Stimulated activated CD4-positive, alpha-beta T cell treated with anti-CD3 and anti-CD28 coated beads, TNF-alpha, amount 100 ng/mL, for 48 hours (primary cell): ENCODE data around the gene PBX1.

Experiments used
- DNase-seq, 3 donors: peaks; one replicate each; pipeline ENCODE4 v3.0.0-alpha.2; 2020; ENCODE audit warnings: low read depth in 3 of 3

The PBX1 gene

DNA sequence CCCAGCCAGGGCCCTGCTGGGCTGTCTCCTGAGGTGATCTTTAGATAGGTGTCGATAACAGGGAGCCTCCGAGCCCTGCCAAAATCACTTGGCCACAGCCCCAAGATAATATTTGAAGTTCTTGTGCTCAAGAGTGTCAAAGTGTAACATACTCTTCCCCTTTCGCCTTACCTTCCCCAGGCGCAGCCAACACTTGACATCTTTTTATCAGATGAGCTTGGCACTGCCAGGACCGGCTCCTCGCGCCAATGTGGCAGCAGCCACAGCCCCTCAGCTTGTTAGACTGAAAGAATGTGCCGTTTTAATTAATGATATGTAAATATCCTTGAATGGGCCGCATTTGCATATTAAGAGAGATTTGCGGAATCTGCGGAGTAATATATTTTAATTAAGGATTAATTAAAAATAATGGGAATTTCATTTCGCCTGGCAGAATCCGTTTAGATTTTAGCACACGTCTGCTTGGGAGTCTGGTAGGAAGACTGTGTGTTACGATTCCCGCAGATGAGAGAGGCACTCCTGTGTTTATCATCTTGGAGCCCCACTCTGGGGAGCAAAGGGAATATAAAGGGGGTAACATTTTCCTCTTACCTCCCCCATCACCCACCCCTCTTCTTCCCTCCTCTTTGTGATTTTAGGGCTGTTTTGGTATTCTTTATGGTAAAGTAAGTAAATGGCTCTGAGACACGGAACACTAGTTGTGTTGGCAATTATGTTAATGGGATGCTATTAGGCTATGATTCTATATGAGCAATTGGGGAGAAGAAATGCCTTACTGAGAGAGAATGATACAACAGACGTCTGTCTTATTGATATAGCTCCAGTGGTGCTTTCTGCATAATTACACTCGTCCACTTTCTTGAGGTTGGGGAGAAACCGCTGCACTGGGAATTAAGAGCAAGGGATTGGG is 109.8 kb downstream of the PBX1 start:
- DNase-seq = no peak

DNA sequence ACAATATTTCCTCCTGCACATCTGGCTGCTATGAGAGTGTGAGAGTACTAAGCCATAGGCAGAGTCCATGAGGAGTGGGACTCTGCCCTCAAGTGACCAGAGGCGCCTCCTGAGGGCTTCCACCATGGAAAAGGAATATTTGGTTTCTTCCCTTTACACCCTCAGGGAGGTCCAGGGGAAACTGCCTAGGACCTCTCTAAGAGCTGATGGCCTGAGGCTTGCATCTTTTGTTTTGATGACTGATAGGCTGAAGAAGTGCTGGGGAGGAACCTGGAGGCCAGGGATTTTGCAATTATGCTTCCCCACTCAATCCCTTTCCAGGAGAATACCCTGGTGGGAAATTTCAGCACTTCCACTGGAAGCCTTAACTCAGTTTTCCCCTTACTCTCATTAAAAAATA is 111.0 kb downstream of the PBX1 start:
- DNase-seq = no peak

DNA sequence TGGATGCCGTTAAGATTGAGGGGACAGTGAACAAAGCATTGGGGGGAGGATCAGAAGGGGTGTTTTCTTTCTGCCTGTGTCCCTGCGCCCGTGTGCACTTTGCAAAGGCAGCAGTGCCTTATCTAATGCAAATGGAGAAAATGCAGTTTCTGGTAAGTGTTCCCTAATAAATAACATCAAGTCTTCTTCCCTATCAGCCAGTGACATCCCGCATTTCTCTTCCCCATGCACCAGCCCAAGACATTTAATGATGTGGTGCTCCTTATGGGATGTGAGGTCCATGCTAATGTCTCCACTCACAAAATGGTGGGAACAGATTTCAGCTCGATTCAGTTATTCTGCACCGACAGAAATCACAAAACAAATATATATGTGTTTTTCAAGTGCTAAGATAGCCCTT is 111.8 kb downstream of the PBX1 start:
- no peak for DNase-seq

DNA sequence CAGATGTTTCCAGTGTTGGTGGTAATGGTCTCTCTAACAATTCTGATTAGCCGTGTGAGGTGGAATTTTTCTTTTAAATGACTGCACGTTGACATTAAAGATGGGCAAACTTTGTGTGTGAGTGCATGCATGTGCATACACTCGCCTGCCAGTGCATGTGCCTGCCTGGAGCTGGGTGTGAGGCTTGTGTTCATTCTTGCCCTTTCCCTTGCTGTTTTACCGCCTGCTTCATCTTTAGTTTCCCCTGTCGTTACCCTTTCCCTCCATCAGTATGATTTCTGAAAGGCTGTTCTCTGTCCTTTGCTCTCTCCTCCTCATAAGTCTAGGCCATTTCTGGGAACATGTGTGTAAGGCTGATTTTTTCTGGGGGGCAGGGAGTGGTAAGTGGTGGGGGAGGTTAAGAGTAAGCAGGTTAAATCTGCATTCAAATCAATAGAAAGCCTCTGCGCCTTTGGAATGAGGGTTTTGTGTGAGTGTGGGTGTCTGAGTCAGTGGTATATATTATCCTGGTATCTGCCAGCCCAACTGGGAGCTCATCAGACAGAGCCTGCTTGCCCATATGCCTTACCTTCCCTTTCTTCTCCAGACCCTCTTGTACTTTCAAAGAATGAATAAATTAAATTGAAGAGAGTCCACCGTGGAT is 112.5 kb downstream of the PBX1 start:
- no peak for DNase-seq

DNA sequence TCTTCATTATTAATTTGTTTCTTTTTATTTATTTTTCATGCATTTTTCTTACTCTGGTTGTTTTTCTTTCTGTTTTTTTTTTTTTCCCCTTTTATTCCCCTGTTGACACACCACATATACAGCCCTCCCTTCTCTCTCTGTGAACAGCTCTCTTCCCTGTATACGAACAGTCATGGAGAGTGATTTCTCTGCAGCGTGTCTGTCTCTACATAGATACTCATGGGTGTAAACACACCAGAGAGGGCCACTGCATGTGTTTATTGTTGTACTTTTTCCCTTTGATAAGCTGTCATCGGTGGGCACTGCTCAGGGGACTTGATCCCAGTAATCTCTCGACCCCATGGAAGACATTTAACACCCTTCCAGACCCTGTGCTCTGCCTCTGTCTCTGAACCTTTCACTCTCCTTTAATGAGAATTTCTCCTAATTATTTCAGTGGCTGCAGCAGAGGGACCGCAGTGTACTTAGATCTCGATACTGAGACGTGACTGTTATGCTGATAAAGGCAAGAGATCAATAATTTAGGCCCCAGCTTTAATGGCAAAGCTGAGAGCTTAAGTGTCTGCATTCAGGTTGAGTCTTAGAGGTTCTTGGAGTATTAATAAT is 113.1 kb downstream of the PBX1 start:
- DNase-seq = no peak

DNA sequence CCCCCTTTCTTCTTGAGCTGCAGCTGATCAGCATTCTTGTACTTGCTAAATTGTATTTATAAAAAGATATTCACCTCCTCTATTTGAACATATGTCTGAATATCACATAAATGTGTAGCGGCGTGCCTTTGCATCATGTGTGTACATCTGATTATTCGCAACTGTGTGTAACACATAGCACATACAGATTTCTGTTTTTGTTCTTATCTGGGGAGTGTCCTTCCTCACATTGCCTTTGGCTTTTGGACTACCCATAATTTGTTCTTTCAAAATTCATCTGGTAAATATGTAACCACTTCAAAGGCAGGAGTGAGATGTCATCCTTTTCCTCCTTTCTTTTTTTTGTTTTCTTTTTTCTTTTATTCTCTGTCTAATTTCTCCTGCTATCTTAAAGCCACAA is 113.6 kb downstream of the PBX1 start:
- DNase-seq = no peak

DNA sequence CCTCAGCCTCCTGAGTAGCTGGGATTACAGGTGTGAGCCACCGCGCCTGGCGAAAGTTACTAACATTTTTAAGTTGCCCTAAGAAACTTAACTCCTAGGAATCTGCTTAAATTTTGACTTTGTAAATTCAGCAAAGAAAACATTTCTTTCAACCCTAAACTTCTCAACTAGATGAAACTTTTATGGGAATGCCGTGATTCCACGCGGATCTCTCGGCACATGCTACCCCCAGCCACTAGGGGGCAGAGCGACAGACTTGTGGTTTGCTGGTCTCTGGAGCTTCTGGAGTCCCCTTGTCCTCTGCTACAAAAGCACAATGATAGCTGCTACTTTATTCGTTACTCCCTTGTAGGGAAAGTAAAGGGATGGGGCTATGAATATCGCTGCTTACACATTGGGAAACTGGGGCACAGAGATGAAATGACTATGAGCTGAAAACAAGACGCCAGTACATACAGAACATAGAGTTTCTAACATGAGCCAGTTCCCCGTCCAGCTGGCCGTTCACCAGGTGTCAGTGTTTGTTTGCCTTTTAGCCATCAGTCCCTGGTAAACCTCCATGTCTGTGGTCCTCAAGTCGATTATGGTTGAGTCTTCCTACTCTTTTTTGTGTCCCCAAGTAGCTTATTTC is 114.7 kb downstream of the PBX1 start:
- DNase-seq = no peak

DNA sequence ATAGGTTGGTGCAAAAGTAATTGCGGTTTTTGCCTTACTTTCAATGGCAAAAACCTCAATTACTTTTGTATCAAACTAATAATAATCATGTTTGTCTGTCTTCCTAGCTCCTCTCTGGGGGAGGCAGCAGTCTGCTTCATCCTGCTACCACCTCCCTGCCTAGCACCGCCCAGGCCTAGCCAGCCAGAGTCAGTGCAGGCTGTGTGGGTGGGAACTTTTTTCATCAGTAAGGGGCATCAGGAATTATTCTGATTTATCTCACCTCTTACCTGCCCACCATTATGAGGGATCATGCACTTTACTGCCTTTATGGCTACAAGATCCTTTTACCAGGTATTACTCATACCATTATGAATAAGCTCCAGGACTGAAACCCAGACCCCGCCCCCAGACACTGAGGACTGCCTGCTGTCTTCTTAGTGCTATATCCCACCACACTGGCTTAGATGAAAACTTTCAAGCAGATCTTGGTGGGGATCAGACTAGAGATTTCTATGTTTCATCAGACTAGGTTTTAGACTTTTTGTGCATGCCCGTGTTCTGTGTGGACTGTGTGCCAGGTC is 116.4 kb downstream of the PBX1 start:
- DNase-seq = no peak

DNA sequence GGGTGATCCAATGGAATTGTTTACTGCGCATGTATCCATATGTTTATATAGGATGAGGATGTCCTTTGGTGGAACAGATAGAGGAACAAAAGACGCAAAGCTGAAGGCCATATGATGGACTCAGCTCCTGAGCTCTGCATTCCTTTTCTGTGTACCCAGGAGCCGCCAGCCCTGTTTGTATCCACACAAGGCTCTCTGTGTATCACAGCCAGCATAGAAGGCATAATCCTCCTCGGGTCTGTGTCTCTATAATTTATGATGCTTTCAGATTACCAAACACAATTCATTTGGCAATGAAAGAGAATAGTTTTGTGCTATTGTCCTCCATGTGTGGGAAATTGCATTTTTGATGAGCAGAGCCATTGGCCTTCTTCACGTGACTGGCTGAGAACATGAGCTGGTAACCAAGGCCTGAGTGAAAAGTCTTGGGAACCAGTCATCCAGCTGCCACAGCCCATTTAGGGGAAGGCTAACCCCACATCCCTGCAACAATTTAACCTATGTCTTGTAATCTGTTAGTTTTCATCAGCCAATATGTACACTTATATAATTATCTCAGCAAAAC is 119.2 kb downstream of the PBX1 start:
- no peak for DNase-seq

DNA sequence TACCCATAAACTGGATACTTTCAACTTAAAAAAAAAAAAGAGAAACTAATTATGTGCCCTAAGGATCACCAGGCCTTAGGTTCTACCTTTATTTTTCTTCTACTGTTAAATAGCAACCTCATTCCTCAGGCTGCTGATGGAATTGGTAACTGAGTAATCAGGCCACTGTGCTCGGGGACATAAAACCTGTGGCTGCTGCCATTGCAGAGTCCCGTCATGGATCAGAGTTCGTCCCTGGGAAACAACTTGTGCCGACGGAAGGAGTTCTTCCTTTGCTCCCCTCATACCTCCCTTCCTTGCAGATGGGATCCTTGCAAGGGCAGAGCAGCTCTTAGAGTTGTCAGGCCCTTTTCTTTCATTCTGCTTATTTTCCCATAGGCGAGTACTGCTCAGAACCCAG is 123.6 kb downstream of the PBX1 start:
- DNase-seq = no peak

DNA sequence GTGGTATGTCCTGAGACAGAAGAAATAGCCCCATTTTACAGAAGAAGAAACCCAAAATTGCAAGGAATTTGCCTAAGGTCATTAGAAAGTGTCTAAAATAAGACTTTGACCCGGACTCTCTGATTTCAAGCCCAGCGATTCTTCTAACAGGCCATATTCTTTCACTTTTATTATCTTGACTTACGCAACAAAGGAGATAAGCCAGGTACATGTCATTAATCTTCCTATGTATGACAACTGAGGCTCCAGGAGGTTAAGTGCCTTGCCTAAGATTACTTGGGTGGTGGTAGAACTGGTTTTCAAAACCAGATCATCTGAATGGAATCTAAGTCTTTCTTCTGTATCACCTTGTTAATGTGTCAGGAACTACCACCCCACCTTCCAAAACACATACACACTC is 124.3 kb downstream of the PBX1 start:
- no peak for DNase-seq

DNA sequence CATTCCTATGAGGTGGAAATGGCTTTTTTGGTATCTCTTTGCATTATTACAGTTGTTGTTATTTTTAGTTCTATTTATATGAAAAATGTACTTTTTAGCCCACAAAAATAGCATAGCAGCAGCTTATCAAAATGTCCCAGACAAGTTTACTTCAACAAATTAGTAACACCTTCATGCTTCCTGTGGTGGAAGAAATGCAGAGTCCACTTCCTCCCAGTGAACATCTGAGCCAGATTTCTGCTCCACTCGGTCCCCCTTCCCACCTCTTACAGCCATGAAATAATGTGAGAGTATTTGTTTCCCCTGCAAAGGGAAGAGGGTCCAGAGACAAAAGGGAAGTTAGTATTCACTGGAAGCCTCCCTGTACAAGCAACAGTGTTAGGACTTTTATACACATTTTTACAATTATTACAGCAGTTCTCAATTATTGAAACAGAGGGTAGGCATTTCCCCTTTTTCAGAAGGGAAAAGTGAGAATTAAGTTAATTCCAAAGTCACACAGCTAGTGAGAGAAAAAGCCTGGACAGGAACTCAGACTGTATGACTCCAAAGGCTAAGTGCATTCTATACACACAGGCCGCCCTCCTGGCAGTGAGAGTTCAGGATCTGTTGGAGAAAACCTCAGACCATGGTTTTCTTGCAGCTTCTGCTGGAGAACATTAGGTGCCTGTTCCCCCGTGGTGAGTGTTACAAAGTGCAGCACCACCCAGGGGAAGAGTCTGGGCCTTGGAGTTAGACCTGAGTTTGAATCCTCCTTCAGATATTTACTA is 126.5 kb downstream of the PBX1 start:
- no peak for DNase-seq

DNA sequence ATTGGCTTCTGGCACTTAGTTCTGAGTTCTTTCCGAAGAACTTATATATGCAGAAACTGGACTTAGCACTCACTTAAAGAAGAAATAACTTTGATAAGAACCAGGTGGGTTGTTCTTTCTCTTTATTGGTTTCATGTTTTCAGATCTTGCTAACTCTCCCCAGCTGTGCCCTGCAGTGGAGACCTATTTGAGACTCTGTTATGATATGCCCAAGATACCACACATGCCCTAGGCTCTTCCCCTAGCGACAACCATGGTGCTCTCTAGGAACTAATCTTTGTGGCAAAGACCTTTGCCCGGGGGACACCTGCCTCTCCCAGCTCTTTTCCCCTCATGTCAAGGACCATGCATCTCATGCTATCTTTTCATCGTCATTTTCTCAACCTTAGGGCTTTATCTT is 128.8 kb downstream of the PBX1 start:
- no peak for DNase-seq

DNA sequence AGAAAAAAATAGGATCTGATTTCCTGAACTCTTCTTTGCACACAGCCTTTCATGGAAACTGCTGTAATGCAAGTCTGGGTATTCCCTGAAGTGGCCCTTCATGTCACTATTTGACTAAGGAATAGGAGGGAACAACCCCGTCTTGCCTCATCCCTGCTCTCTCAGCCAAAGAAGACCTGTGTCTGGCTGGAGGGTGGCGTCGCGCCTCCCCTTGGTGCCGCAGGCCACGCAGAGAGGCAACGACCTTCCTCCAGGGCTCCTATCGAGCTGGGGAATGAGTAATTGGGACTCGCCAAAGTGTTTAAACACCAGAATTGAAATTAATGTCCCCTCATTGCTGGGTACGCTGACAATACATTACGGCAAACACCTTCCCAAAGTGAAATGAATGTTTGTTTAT is 129.8 kb downstream of the PBX1 start:
- DNase-seq = no peak

DNA sequence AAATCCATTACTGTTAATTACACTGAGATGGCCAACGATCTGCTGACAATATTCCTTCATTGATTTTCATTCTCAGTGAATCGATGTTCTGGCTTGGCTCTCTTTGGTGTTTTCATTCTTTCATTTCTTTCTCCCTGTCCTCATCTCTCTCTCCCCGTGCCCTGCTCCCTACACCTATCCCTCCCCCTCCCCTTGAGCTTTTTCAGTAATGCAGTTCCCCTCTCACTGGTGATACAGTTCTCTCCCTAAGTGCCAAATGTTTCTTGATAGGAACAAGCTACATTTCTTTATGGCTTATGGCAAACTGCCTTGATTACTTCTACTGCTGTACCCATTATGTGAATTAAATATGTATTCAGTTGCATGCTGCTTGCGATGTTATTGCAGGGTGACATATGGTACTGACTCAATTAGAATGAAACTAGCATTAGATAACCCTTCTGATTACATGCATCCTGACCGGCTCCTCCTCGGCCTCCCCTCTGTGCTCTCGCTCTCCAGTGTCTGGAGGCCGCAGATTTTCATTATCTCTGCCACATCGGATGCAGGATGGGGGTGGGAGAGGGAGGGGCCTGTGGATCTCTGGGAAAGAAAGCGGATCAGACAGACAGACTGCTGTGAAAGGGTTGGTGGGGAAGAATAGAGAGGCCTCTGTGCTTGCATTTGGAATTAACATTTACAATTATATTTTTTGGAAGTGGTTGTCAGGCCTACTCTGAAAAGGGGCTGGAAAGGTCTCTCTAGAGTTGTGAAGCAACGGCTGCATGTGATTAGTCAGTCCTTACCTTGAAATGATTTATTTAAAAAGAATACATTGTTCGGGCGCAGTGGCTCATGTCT is 130.9 kb downstream of the PBX1 start:
- no peak for DNase-seq

DNA sequence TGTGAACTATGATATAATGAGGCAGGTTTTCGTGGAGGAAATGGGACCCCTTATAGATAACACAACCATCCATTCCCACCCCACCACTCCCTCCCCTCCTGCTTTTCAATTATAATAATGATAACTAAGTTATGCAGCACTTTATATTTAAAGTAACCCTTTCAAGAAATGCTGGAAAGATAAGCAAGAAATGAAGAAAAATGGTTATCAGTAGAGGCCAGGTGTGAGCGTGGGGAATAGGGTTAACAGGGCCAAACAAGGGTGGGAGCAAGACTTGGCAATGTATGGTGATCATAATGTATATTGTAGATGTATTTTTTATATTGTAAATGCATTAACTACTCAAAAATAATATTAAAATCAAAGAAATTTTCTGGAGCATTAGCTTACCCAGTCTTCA is 133.4 kb downstream of the PBX1 start:
- DNase-seq = no peak

DNA sequence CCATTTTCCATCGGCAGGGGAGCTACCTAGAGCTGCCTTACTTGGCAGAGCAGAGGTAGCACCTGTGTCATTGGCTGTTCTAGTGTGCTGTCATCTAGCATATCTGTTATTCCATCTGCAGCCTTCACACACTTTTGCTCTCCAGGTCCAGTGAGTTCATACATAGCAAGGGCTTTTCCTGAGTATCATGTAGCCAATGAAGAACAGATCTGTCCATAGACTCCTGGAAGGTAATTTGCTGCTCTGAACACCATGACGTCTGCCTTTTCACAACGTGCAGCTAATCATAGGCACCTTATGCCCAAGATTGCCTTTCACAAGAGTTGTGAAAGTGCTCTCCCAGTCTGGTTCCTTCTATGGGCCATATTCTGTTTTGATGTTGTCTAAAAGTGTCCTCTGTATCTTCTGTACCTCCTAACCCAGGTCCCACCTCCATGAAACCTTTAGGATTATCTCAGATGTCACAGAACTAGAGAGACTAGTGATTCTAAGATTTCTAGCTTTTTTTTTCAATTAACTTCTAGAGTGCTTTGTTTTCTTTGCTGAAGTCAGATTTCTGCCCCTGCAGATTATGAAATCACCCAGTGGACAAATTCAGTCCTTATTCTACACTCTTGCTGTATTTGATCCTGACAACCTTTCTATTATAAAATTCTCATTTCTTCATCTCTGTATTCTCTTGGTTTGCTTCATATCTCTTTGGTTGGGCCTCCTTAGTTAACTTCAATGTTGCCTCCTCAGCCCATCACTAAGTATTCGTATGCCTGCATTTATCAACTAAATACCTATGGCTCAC is 134.8 kb downstream of the PBX1 start:
- no peak for DNase-seq

DNA sequence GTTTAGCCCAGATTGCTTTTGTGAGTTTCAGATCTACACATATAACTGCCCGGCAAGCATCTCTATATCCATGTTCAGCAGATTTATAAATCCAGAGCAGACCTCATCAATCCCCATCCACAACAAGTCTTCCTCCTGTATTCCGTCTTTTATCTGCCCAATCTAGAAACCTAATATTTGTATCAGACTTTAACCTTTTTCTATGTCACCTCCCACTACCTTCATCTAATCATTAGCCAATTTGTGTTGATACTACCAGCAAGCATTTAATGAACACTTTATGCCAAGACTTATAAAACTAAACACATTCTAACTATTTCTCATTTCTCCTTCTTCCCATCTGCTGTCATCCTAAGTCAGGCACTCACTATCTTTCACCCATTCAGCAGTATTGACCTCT is 135.5 kb downstream of the PBX1 start:
- no peak for DNase-seq

DNA sequence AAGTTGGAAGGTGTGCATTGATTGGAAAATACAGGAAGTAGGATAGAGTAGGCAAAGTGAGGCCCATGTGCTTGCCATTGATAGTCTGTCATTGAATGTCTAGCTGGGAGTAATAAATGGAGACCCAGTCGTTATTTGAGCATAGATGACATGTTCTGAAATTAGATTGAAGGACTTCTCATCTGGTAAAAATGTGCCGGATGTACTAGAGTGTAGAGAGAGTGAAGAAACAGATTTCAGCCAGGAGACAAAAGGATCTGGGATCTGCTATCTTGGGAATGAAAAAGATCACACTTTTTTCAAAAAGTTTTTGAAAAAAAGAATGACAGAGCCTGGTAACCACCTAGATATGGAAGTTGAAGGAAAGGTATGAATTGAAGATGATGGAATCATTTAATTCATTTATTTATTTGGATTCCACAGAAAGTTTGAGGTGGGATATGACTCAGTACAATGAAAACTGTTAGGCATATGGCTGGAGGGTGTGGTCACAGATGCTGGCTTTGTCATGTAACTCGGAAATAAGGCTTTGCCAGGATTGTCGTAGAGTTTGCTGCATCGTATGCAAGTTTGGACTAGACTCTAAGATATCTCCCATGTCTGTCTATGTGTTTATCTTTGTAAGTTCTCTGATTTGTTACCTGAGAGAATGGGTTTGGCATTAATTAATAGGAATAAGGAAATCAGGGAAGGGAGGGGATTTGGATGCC is 137.1 kb downstream of the PBX1 start:
- DNase-seq = no peak
